HepG2 (cell line): ENCODE measurements around the gene NAPB. TPM values are rescaled to one million over a fixed set of nuclear protein-coding genes. Genes with fewer than 3 reads are reported as not detected.

ENCODE experiments used
- ARNT ChIP-seq: fragments of 450-650 bp; IDR thresholded peaks from 2 replicates; pipeline ENCODE4 v1.6.1; 2017
- ATF1 ChIP-seq: IDR thresholded peaks from 2 replicates; pipeline ENCODE4 v1.6.1; 2016; ENCODE audit warnings: mild to moderate bottlenecking, control low read depth
- DMAP1 ChIP-seq: IDR thresholded peaks from 2 replicates; pipeline ENCODE4 v1.6.1; 2016
- HOXA5 ChIP-seq: sonication (generic); formaldehyde crosslinking; IDR thresholded peaks from 2 replicates; pipeline ENCODE4 v1.4.0; 2020; ENCODE audit warnings: missing genetic modification reagents
- MATR3 ChIP-seq: sonication (generic); formaldehyde crosslinking; IDR thresholded peaks from 2 replicates; pipeline ENCODE4 v1.4.0; 2020; ENCODE audit warnings: missing genetic modification reagents
- NFRKB ChIP-seq: fragments of 450-650 bp; IDR thresholded peaks from 2 replicates; pipeline ENCODE4 v1.6.1; 2017
- RBM22 ChIP-seq: fragments of 200-400 bp; formaldehyde crosslinking; optimal IDR thresholded peaks from 2 replicates; pipeline ENCODE3; 2017; ENCODE audit warnings: mild to moderate bottlenecking, low read length, moderate library complexity
- SIX4 ChIP-seq: sonication (generic); formaldehyde crosslinking; IDR thresholded peaks from 2 replicates; pipeline ENCODE4 v1.4.0; 2020; ENCODE audit warnings: missing genetic modification reagents
- SMC3 ChIP-seq: IDR thresholded peaks from 2 replicates; pipeline ENCODE4 v1.6.1; 2011; ENCODE audit warnings: low read length, improper control_type of control experiment
- SOX6 ChIP-seq, 2 experiments: fragments of 450-650 bp in 1 of 2; sonication (generic) in 1 of 2; formaldehyde crosslinking in 1 of 2; IDR thresholded peaks; 2 replicates each; pipeline versions ENCODE4 v1.4.0 to v1.6.1; 2017 to 2020; ENCODE audit warnings: antibody characterized with exemption in 1 of 2, mild to moderate bottlenecking in 1 of 2, missing genetic modification reagents in 1 of 2
- SP140L ChIP-seq: sonication (generic); formaldehyde crosslinking; IDR thresholded peaks from 2 replicates; pipeline ENCODE4 v1.4.0; 2020; ENCODE audit warnings: missing genetic modification reagents, borderline replicate concordance
- TSC22D2 ChIP-seq: sonication (generic); formaldehyde crosslinking; IDR thresholded peaks from 2 replicates; pipeline ENCODE4 v1.5.1; 2020; ENCODE audit warnings: missing genetic modification reagents, mild to moderate bottlenecking, borderline replicate concordance
- ZNF234 ChIP-seq: sonication (generic); formaldehyde crosslinking; conservative IDR thresholded peaks from 2 replicates; pipeline ENCODE4 v1.5.1; 2020; ENCODE audit warnings: mild to moderate bottlenecking, missing genetic modification reagents
- ZNF329 ChIP-seq: sonication (generic); formaldehyde crosslinking; IDR thresholded peaks from 2 replicates; pipeline ENCODE4 v1.9.0; 2021; ENCODE audit warnings: low read depth, mild to moderate bottlenecking, missing genetic modification reagents
- ZNF674 ChIP-seq: sonication (generic); formaldehyde crosslinking; IDR thresholded peaks from 2 replicates; pipeline ENCODE4 v1.5.0; 2020; ENCODE audit warnings: low read depth, mild to moderate bottlenecking, missing genetic modification reagents
- ZNF678 ChIP-seq: sonication (generic); formaldehyde crosslinking; IDR thresholded peaks from 2 replicates; pipeline ENCODE4 v1.4.0; 2020; ENCODE audit warnings: mild to moderate bottlenecking, missing genetic modification reagents
- ZSCAN21 ChIP-seq: sonication (generic); formaldehyde crosslinking; IDR thresholded peaks from 2 replicates; pipeline ENCODE4 v1.8.0; 2022; ENCODE audit warnings: mild to moderate bottlenecking, missing genetic modification reagents, moderate library complexity, borderline replicate concordance
- polyA plus RNA-seq, 8 experiments: library from polyadenylated mRNA; depleted of rRNA in 3 of 8; stranded (reverse) in 7 of 8; unstranded in 1 of 8; fragments of >200 nt; fragmentation: Illumina TruSeq in 4 of 8; extraction: Trizol in 4 of 8; gene quantifications; 2 replicates each; pipeline versions ENCODE4 v1.2.1 to v1.2.3, GENCODE V29; 2011 to 2016; ENCODE audit warnings: low read depth in 4 of 8, missing spikeins in 1 of 8, mixed read lengths in 1 of 8; ENCODE audit not compliant: insufficient read depth in 1 of 8
- total RNA-seq, 5 experiments: library from RNA; depleted of rRNA; stranded (reverse); fragments of >200 nt; fragmentation: Illumina TruSeq; extraction: Trizol; gene quantifications; 2 replicates each; pipeline ENCODE4 v1.2.3, GENCODE V29; 2016; ENCODE audit warnings: low read depth in 1 of 5
- TF ChIP-seq, protein P1 (sequence below): sonication (generic); formaldehyde crosslinking; IDR thresholded peaks from 2 replicates; pipeline ENCODE4 v1.4.0; 2020; ENCODE audit warnings: missing genetic modification reagents
- TF ChIP-seq, protein P2 (sequence below): sonication (generic); formaldehyde crosslinking; IDR thresholded peaks from 2 replicates; pipeline ENCODE4 v1.8.0; 2022; ENCODE audit warnings: missing genetic modification reagents, mild to moderate bottlenecking, moderate library complexity, borderline replicate concordance
- TF ChIP-seq, protein P3 (sequence below): sonication (generic); formaldehyde crosslinking; IDR thresholded peaks from 2 replicates; pipeline ENCODE4 v1.4.0; 2020; ENCODE audit warnings: mild to moderate bottlenecking, low read depth, missing genetic modification reagents
- TF ChIP-seq, protein P4 (sequence below): sonication (generic); formaldehyde crosslinking; IDR thresholded peaks from 2 replicates; pipeline ENCODE4 v1.4.0; 2020; ENCODE audit warnings: mild to moderate bottlenecking, missing genetic modification reagents

Gene NAPB
- total and polyA plus RNA-seq, 2 of the 13 experiments (the other 11 are each of a cell fraction or from before 2014, with no cell fraction given): 15.2 to 16.1 TPM

DNA sequence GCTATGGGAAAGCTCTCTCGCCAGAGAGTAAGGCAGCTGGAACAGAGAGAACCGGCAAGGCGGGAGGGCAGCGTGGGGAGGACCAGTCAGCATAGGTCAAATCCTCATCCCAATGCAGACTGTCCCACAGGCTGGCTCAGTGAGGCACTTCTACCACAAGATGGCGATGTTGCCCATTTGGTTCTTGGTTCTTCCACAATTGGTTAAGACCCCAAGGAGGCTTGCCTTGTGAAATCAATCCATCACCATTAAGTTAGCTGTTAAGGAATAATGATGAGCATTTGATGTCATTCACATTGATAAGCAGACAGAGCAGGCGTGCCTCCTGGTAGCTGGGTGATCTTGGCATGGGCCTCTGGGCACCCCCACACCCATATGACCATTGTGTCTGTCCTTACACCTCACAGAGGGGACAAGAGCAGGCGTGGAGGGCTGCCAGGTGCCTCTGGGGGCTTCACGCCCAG, 20.6 kb upstream of the NAPB start (continued):
- TF ChIP-seq, protein P1, sequence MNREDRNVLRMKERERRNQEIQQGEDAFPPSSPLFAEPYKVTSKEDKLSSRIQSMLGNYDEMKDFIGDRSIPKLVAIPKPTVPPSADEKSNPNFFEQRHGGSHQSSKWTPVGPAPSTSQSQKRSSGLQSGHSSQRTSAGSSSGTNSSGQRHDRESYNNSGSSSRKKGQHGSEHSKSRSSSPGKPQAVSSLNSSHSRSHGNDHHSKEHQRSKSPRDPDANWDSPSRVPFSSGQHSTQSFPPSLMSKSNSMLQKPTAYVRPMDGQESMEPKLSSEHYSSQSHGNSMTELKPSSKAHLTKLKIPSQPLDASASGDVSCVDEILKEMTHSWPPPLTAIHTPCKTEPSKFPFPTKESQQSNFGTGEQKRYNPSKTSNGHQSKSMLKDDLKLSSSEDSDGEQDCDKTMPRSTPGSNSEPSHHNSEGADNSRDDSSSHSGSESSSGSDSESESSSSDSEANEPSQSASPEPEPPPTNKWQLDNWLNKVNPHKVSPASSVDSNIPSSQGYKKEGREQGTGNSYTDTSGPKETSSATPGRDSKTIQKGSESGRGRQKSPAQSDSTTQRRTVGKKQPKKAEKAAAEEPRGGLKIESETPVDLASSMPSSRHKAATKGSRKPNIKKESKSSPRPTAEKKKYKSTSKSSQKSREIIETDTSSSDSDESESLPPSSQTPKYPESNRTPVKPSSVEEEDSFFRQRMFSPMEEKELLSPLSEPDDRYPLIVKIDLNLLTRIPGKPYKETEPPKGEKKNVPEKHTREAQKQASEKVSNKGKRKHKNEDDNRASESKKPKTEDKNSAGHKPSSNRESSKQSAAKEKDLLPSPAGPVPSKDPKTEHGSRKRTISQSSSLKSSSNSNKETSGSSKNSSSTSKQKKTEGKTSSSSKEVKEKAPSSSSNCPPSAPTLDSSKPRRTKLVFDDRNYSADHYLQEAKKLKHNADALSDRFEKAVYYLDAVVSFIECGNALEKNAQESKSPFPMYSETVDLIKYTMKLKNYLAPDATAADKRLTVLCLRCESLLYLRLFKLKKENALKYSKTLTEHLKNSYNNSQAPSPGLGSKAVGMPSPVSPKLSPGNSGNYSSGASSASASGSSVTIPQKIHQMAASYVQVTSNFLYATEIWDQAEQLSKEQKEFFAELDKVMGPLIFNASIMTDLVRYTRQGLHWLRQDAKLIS (CRISPR knock-in tag): no peak
- TF ChIP-seq ARNT (no peak), ZNF234 (CRISPR knock-in tag) (no peak), SOX6 (IDR thresholded peaks at IDR 0.05) (no peak), SOX6 (CRISPR knock-in tag; IDR thresholded peaks at IDR 0.05) (0 out of 2 replicates have a peak, but pooled peaks have one; percentile 28), HOXA5 (CRISPR knock-in tag) (no peak), TSC22D2 (CRISPR knock-in tag) (0 out of 2 replicates have a peak, but pooled peaks have one; percentile 62), ZNF678 (no peak), MATR3 (CRISPR knock-in tag) (no peak), SMC3 (peak; percentile 96), SIX4 (0 out of 2 replicates have a peak, but pooled peaks have one; percentile 15), RBM22 (no peak), ZNF674 (CRISPR knock-in tag) (no peak), SP140L (no peak), NFRKB (no peak), ZNF329 (CRISPR knock-in tag) (no peak), DMAP1 (CRISPR knock-in tag) (no peak), ZSCAN21 (CRISPR knock-in tag) (peak; percentile 48; the same call in 1 of the 2 replicates), ATF1 (no peak)
- TF ChIP-seq, protein P2, sequence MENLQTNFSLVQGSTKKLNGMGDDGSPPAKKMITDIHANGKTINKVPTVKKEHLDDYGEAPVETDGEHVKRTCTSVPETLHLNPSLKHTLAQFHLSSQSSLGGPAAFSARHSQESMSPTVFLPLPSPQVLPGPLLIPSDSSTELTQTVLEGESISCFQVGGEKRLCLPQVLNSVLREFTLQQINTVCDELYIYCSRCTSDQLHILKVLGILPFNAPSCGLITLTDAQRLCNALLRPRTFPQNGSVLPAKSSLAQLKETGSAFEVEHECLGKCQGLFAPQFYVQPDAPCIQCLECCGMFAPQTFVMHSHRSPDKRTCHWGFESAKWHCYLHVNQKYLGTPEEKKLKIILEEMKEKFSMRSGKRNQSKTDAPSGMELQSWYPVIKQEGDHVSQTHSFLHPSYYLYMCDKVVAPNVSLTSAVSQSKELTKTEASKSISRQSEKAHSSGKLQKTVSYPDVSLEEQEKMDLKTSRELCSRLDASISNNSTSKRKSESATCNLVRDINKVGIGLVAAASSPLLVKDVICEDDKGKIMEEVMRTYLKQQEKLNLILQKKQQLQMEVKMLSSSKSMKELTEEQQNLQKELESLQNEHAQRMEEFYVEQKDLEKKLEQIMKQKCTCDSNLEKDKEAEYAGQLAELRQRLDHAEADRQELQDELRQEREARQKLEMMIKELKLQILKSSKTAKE (CRISPR knock-in tag): no peak
- TF ChIP-seq, protein P3, sequence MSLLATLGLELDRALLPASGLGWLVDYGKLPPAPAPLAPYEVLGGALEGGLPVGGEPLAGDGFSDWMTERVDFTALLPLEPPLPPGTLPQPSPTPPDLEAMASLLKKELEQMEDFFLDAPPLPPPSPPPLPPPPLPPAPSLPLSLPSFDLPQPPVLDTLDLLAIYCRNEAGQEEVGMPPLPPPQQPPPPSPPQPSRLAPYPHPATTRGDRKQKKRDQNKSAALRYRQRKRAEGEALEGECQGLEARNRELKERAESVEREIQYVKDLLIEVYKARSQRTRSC: 0 out of 2 replicates have a peak, but pooled peaks have one; percentile 50
- TF ChIP-seq, protein P4, sequence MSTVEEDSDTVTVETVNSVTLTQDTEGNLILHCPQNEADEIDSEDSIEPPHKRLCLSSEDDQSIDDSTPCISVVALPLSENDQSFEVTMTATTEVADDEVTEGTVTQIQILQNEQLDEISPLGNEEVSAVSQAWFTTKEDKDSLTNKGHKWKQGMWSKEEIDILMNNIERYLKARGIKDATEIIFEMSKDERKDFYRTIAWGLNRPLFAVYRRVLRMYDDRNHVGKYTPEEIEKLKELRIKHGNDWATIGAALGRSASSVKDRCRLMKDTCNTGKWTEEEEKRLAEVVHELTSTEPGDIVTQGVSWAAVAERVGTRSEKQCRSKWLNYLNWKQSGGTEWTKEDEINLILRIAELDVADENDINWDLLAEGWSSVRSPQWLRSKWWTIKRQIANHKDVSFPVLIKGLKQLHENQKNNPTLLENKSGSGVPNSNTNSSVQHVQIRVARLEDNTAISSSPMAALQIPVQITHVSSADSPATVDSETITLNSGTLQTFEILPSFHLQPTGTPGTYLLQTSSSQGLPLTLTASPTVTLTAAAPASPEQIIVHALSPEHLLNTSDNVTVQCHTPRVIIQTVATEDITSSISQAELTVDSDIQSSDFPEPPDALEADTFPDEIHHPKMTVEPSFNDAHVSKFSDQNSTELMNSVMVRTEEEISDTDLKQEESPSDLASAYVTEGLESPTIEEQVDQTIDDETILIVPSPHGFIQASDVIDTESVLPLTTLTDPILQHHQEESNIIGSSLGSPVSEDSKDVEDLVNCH (CRISPR knock-in tag): no peak
